HG03196 (cell line): ENCODE measurements around the gene GRIK4.
"Not testable (repeated sequence)": the region's sequence is repeated elsewhere in the genome, so short reads cannot be mapped to it uniquely, and the experiment has no call there.

Source experiments
- ATAC-seq: cut with Tn5 transposase; IDR thresholded peaks from one replicate; pipeline ENCODE4 v1.9.1; 2021; ENCODE audit not compliant: unreplicated experiment

GRIK4 gene

GRCh38 chr11:120568572-120569307 is 57.2 kb downstream of the GRIK4 start:
- no peak for ATAC-seq

GRCh38 chr11:120569861-120570260 is 58.3 kb downstream of the GRIK4 start:
- ATAC-seq: no peak

- no peak for ATAC-seq
Measured at GRCh38 chr11:120571476-120571875, 59.9 kb downstream of the GRIK4 start.

- ATAC-seq: no peak
Measured at GRCh38 chr11:120573756-120574354, 62.3 kb downstream of the GRIK4 start.

GRCh38 chr11:120574876-120575275 is 63.3 kb downstream of the GRIK4 start:
- no peak for ATAC-seq

- no peak for ATAC-seq
Measured at GRCh38 chr11:120575461-120575860, 63.9 kb downstream of the GRIK4 start.

- no peak for ATAC-seq
Measured at GRCh38 chr11:120576606-120577005, 65.1 kb downstream of the GRIK4 start.

- ATAC-seq: no peak
Measured at GRCh38 chr11:120577041-120577440, 65.5 kb downstream of the GRIK4 start.

GRCh38 chr11:120577624-120578363 is 66.2 kb downstream of the GRIK4 start:
- no peak for ATAC-seq

GRCh38 chr11:120578596-120579154 is 67.1 kb downstream of the GRIK4 start:
- ATAC-seq: no peak

GRCh38 chr11:120579611-120580031 is 68.1 kb downstream of the GRIK4 start:
- no peak for ATAC-seq

- ATAC-seq: no peak
Measured at GRCh38 chr11:120581313-120581712, 69.8 kb downstream of the GRIK4 start.

GRCh38 chr11:120582535-120582934 is 71.0 kb downstream of the GRIK4 start:
- ATAC-seq: not testable (repeated sequence)

GRCh38 chr11:120586072-120586471 is 74.5 kb downstream of the GRIK4 start:
- no peak for ATAC-seq

GRCh38 chr11:120586728-120587127 is 75.2 kb downstream of the GRIK4 start:
- ATAC-seq: no peak

- no peak for ATAC-seq
Measured at GRCh38 chr11:120587299-120587698, 75.8 kb downstream of the GRIK4 start.

GRCh38 chr11:120589376-120589775 is 77.8 kb downstream of the GRIK4 start:
- no peak for ATAC-seq

- no peak for ATAC-seq
Measured at GRCh38 chr11:120590472-120590871, 78.9 kb downstream of the GRIK4 start.

GRCh38 chr11:120594746-120595145 is 83.2 kb downstream of the GRIK4 start:
- ATAC-seq: no peak

GRCh38 chr11:120595557-120595956 is 84.0 kb downstream of the GRIK4 start:
- ATAC-seq: no peak
